Measurements from ENCODE around the gene AUP1.
A peak's percentile ranks its signal among the peaks of the same experiment; 100 is the strongest.
"Not testable (repeated sequence)": the region's sequence is repeated elsewhere in the genome, so short reads cannot be mapped to it uniquely, and the experiment has no call there.

Gene AUP1

DNA sequence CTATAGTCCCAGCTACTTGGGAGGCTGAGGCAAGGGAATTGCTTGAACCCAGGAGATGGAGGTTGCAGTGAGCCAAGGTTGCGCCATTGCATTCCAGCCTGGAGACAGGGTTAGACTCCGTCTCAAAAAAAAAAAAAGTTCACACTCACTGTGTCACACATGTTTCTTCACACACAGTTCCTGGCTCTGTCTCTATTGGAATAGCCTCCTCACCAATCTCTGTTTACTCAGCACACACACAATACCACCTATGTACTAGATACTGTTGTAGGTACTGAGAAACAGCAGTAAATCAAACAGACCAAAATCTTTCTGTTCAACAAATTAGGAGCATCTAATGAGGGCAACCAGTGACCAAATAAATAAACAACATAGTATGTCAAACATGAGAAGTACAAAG, 43.4 kb downstream of the AUP1 start:
- TF ChIP-seq, protein P1, sequence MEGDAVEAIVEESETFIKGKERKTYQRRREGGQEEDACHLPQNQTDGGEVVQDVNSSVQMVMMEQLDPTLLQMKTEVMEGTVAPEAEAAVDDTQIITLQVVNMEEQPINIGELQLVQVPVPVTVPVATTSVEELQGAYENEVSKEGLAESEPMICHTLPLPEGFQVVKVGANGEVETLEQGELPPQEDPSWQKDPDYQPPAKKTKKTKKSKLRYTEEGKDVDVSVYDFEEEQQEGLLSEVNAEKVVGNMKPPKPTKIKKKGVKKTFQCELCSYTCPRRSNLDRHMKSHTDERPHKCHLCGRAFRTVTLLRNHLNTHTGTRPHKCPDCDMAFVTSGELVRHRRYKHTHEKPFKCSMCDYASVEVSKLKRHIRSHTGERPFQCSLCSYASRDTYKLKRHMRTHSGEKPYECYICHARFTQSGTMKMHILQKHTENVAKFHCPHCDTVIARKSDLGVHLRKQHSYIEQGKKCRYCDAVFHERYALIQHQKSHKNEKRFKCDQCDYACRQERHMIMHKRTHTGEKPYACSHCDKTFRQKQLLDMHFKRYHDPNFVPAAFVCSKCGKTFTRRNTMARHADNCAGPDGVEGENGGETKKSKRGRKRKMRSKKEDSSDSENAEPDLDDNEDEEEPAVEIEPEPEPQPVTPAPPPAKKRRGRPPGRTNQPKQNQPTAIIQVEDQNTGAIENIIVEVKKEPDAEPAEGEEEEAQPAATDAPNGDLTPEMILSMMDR (IDR thresholded peaks at IDR 0.05; ENCODE audit: control insufficient read depth, extremely low read depth, insufficient read depth), result no peak
- no peak overlapping the region for H3K4me3 ChIP-seq (ENCODE audit: low read depth, low read length)
- DNase-seq (ENCODE audit: low read depth), result no peak

DNA sequence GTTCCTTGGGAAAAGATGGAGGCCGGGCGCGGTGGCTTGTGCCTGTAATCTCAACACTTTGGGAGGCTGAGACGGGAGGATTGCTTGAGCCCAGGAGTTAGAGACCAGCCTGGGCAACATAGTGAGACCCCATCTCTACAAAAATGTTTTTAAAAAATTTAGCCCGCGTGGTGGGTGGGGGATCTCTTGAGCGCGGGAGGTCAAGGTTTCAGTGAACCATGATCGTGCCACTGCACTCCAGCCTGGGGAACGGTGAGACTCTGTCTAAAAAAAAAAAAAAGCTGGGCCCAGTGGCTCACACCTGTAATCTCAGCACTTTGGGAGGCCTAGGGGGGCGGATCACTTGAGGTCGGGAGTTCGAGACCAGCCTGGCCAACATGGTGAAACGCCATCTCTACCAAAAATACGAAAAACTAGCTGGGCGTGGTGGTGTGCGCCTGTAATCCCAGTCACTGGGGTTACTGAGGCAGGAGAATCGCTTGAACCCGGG, 45.8 kb downstream of the AUP1 start:
- DNase-seq (ENCODE audit: low read depth), result not testable (repeated sequence)
- H3K4me3 ChIP-seq (ENCODE audit: low read depth, low read length), result peak overlapping the region; percentile 78

DNA sequence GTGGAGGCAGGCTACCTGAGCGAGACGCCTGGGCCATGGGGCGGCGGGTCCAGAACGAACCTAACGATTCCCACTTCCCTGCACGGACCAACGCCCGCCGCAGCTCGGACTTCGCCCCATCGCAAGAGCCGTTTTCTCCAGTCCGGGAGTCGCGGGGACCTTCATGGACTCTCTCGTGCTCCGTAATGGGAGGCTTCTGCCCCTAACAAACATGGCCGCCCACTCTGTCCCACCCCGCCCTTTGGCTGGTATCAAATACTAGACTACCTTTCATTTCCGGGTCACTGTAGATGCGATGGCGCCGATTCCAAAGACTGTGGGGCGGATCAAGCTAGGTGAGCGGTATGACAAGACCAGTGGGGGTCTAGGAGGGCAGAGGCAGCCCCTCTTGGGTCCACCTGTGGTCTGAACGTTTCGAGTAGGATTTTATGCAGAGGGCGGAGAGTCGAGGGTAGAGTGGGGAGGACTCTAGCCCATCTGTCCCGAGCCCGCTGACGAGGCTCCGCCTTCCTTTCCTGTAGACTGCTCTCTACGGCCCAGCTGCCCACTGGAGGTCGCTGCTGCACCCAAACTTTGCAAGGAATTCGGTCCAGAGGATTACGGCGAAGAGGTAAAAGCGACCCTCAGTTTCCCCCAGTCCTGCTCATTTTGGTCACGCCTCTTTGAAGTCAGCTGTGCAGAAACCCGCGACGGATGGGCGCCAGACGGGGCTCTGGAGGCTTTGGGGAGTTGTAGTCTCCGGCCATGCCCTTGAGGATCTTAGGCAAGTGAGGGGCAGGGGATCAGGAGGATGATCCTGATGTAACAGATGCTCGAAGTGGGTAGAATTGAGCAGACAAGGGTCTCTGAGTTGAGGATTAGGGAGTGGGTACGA, 46.5 kb downstream of the AUP1 start, which contains the start of the genes CCDC142 and TTC31:
Gene CCDC142, minus strand, starts transcription at position 198 of the 874 bp plus-strand sequence. Its CDS starts 161 bp downstream, at position 37.
Gene TTC31, plus strand, starts transcription at position 281 of the 874 bp plus-strand sequence. Its CDS starts 15 bp downstream, at position 296.
- H3K4me3 ChIP-seq (ENCODE audit: low read depth, low read length), result peak within 1 kb of the TSS; percentile 78
- DNase-seq (ENCODE audit: low read depth), result peak; percentile 71
- TF ChIP-seq, protein P1 (IDR thresholded peaks at IDR 0.05; ENCODE audit: control insufficient read depth, extremely low read depth, insufficient read depth), result peak; percentile 71

DNA sequence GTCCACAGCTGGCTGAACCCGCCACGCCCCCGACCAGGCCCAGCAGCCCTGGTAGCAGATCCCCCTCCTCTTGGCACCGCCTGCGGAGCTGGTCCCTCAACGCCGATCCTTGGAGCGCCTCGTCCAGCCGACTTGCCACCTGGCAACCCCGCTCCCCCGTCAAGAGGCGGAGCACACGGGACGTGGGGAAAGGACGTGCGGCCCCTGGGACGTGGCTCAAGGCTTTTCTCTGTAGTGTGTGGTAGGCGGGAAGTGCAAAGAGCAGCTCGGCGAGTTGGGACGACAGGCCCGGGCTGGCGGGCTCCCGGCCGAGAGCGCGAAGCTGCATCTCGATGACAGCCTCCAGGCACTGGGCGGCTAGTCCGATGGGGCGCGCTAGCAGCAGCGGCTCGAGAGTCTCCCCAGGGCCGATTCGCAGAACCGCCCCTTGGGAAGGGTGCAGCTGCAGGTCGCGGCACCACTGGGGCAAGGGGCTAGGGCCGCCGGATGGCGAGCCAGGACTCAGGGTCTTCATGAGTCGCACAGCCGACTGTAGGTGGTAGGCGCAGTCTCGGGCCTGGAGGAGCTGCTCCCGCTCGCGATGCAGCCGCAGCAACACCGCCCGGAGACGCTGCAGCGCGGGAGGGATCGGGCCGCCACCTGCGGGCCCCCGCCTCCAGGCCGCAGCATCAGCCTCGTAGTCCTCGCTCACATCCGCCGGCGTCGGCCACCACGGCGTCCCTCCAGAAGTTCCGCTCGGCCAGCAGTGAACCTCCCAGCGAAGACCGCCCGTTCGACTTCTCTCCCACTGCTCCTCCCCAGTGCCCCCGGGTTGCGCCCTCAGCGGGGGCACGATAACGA, 47.3 kb downstream of the AUP1 start:
- DNase-seq (ENCODE audit: low read depth), result no peak
- TF ChIP-seq, protein P1 (IDR thresholded peaks at IDR 0.05; ENCODE audit: control insufficient read depth, extremely low read depth, insufficient read depth), result no peak
- H3K4me3 ChIP-seq (ENCODE audit: low read depth, low read length), result peak overlapping the region; percentile 78

DNA sequence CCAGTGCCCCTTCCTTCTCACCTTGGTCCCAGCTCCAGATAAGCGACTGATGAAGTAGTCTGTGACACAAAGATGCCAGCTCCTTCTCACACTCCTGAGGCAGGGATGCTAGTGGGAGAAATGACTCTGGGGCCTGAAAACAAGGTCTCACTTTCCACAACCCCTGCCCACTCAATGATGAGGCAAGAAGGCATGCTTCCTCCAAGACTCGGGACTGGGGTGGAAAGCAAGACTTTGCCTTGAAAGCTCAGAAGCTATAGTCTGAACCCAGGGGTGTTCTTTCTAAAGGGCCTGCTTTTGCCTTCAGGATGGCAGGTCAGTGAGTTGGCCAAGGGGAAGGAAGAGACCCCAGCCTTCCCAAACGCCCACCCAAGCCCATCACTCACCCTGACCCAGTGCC, 48.1 kb downstream of the AUP1 start:
- TF ChIP-seq, protein P1 (IDR thresholded peaks at IDR 0.05; ENCODE audit: control insufficient read depth, extremely low read depth, insufficient read depth), result no peak
- H3K4me3 ChIP-seq (ENCODE audit: low read depth, low read length), result peak overlapping the region; percentile 78
- no peak for DNase-seq (ENCODE audit: low read depth)

Data from LNCaP clone FGC (cell line).